Breast epithelium (tissue), 3 donors: ENCODE measurements around the gene GALNT10.

ENCODE experiments used
- POLR2A ChIP-seq: fragments of 450-650 bp; IDR thresholded peaks from one replicate; pipeline ENCODE4 v1.6.1; 2016; ENCODE audit warnings: antibody characterized with exemption, mild to moderate bottlenecking, moderate library complexity
- TF ChIP-seq, protein P1 (sequence below), 3 donors: fragments of 450-650 bp; IDR thresholded peaks; one replicate each; pipeline ENCODE4 v1.5.1; 2016 to 2017; ENCODE audit warnings: antibody characterized with exemption in 3 of 3, mild to moderate bottlenecking in 3 of 3, moderate library complexity in 3 of 3

DNA sequence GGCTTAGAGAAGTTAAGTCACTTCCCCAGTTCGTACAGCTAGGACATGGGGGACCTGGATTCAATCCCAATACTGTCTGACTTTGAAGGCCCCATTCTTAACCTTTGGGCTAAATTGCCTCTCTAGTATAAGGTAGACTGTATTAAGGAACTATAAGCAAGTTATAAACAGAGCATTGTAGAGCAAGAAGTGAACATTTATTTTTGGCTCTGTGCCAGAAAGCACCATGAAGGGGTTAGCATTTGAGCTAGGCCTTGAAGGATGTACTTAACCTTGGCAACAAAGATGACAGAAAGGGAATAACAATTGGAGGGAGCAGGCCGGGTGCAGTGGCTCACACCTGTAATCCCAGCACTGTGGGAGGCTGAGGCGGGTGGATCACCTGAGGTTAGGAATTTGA lies 32.8 kb downstream of the GALNT10 start:
- TF ChIP-seq, protein P1, sequence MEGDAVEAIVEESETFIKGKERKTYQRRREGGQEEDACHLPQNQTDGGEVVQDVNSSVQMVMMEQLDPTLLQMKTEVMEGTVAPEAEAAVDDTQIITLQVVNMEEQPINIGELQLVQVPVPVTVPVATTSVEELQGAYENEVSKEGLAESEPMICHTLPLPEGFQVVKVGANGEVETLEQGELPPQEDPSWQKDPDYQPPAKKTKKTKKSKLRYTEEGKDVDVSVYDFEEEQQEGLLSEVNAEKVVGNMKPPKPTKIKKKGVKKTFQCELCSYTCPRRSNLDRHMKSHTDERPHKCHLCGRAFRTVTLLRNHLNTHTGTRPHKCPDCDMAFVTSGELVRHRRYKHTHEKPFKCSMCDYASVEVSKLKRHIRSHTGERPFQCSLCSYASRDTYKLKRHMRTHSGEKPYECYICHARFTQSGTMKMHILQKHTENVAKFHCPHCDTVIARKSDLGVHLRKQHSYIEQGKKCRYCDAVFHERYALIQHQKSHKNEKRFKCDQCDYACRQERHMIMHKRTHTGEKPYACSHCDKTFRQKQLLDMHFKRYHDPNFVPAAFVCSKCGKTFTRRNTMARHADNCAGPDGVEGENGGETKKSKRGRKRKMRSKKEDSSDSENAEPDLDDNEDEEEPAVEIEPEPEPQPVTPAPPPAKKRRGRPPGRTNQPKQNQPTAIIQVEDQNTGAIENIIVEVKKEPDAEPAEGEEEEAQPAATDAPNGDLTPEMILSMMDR (IDR thresholded peaks at IDR 0.05) = no peak
- TF ChIP-seq POLR2A = no peak
